ENCODE measurements around the gene SAXO1.

- TF ChIP-seq, protein P1, sequence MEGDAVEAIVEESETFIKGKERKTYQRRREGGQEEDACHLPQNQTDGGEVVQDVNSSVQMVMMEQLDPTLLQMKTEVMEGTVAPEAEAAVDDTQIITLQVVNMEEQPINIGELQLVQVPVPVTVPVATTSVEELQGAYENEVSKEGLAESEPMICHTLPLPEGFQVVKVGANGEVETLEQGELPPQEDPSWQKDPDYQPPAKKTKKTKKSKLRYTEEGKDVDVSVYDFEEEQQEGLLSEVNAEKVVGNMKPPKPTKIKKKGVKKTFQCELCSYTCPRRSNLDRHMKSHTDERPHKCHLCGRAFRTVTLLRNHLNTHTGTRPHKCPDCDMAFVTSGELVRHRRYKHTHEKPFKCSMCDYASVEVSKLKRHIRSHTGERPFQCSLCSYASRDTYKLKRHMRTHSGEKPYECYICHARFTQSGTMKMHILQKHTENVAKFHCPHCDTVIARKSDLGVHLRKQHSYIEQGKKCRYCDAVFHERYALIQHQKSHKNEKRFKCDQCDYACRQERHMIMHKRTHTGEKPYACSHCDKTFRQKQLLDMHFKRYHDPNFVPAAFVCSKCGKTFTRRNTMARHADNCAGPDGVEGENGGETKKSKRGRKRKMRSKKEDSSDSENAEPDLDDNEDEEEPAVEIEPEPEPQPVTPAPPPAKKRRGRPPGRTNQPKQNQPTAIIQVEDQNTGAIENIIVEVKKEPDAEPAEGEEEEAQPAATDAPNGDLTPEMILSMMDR (IDR thresholded peaks at IDR 0.05; ENCODE audit: insufficient read depth, low read length), result no peak
- TF ChIP-seq REST (IDR thresholded peaks at IDR 0.05; ENCODE audit: insufficient replicate concordance, low read depth), result no peak
Measured at GRCh38 chr9:18925880-18926279, 107.1 kb downstream of the SAXO1 start.

Measured in HL-60 (cell line).